LNCaP clone FGC (cell line): ENCODE measurements around the gene RMI2.

Experiments used
- DNase-seq: peaks from one replicate; pipeline ENCODE4 v3.0.0-alpha.2; 2011; ENCODE audit warnings: low read depth
- H3K4me3 ChIP-seq: 2 replicates; pipeline ENCODE4 v1.5.1; 2011; ENCODE audit warnings: mild to moderate bottlenecking, low read depth, low read length, control low read depth
- TF ChIP-seq, protein P1 (sequence below): IDR thresholded peaks from 2 replicates; pipeline ENCODE4 v1.5.1; 2012; ENCODE audit warnings: mild to moderate bottlenecking; ENCODE audit not compliant: control insufficient read depth, insufficient read depth; ENCODE audit errors: extremely low read depth

The RMI2 gene

DNA sequence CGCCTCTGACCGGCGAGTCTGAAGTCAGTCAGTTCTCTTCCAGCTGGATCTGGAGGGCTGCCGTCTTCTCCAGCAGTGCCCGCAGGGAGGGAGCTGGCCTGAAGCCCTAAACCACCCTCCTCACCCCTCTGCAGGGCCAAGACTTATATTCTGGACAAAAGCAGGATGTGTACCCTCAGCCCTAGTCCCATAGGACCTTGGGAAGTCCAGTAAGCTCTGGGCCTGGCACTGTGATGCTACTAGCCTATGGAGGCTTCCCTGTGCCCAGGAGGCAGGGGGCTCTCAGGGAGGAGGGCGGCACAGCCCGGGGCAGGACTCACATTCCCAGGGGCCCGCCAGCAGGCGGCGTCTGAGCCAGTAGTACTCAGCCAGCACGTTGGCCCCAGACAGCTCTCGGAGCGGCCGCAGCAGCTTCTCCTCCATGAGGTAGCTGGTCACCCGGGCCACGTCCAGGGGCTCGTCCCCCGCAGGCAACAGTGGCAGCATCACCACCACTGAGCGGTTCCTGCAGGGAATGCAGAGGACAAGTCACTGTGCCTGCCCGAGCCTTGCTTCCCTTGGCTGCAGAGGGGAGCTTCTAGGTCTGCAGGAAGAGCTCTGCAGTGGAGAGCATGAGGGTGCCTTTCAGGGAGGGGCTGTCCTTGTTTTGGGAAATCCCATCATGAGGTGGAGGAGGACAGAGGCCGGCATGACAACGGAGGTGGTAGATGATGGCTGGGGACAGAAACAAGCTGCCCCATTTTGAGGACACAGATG is 41.7 kb downstream of the RMI2 start:
- no peak for DNase-seq
- TF ChIP-seq, protein P1, sequence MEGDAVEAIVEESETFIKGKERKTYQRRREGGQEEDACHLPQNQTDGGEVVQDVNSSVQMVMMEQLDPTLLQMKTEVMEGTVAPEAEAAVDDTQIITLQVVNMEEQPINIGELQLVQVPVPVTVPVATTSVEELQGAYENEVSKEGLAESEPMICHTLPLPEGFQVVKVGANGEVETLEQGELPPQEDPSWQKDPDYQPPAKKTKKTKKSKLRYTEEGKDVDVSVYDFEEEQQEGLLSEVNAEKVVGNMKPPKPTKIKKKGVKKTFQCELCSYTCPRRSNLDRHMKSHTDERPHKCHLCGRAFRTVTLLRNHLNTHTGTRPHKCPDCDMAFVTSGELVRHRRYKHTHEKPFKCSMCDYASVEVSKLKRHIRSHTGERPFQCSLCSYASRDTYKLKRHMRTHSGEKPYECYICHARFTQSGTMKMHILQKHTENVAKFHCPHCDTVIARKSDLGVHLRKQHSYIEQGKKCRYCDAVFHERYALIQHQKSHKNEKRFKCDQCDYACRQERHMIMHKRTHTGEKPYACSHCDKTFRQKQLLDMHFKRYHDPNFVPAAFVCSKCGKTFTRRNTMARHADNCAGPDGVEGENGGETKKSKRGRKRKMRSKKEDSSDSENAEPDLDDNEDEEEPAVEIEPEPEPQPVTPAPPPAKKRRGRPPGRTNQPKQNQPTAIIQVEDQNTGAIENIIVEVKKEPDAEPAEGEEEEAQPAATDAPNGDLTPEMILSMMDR, result peak; percentile 19; the same call in 1 of the 2 replicates
- no peak overlapping the region for H3K4me3 ChIP-seq

DNA sequence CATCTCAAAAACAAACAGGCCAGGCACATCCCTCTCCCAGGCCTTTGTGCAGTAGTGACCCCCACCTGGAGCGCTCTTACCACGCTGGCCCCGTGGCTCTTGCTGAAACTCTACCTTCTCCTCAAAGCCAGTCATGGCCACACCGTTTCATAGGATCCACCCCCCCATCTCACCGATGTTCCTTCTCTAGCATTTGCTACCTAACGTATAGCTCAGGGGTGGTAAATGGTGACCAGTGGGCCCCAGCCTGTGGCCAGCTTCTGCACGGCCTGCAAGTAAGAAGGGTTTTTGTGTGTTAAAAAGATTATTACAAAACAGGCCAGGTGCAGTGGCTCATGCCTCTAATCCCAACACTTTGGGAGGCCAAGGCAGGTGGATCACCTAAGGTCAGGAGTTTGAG is 43.8 kb downstream of the RMI2 start:
- no peak for DNase-seq
- H3K4me3 ChIP-seq, result no peak overlapping the region
- TF ChIP-seq, protein P1, result no peak

DNA sequence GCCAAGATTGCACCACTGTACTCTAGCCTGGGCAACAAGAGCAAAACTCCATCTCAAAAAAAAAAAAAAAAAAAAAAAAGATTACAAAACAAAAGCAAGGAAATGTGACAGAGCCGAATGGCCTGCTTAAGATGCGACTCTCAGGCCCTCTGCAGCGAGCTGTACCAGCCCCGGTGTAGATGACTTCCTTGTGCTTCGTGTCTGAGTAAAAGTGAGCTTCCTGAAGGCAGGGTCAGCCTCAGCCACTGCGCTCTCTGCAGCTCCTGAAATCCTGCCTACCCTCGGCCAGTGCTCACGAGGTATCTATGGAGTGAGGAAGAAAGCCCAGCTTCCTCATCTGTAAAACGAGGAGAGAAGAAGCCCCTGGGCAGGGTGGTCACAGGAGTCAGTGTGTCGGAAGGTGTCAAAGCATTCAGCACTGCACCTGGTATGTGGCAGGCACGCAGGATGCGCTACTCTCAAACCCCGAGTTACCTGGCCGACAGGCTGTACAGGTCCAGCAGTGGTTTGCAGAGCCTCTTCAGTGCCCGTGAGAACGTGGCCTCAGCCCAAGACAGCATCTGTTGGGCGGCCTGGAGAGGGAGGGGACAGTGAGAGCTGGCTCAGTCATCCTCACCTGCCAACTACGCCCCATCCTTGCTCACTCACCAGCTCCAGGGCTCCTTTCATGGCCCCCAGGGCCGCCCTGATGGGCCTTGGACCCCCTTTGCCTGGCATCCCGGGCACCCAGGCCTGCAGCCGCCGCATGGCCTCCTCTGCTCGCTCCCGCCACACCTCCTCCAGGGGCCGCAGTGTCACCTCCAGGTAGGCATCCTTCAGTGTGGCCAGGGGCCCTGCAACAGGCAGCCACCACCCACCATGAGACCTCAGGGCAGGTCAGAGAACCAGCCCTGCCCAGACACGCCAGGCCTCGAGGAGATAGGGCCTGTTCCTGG is 44.6 kb downstream of the RMI2 start:
- TF ChIP-seq, protein P1, result no peak
- DNase-seq, result no peak
- no peak overlapping the region for H3K4me3 ChIP-seq

DNA sequence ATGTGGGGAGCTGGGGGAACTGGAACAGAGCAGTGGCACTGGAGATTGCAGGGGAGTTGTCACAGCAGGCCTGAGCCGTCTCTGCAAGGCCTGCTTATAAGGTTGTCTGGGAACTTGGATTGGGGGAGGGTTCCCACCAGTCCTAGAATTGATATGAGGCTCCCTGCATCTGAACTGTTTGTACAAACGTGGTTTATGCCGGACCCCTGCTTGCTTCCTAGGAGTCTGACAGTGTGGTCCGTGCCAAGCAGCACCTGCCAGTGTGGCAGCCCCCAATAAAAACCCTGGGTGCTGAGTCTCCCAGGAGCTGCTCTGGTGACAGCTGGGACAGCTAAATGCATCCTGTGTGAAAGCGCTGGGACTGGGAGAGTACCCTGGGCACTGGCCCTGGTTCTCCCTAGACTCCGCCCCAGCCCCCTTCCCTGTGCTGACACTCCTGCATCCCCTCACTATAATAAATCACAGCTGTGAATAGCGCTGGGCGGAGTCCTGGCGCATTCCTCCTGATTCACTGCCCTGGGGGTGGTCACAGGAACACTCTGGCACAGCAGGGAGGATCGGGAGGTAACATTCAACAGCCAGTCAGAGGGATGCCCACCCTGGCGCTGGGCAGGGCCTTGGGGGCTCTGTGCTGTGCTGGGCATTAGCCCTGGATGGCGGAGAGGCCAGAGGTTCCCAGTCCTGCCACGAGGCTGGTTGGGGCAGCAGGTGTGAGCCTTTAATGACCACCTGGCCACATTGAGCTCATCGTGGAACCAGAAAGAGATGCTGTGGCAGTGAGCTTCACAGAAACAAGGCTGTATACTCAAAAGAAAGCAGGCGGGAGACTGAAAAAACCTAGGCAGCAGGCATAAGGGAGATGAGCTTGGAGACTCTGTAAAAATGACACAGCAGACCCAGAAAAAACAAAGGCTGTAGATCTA is 45.6 kb downstream of the RMI2 start:
- DNase-seq, result no peak

DNA sequence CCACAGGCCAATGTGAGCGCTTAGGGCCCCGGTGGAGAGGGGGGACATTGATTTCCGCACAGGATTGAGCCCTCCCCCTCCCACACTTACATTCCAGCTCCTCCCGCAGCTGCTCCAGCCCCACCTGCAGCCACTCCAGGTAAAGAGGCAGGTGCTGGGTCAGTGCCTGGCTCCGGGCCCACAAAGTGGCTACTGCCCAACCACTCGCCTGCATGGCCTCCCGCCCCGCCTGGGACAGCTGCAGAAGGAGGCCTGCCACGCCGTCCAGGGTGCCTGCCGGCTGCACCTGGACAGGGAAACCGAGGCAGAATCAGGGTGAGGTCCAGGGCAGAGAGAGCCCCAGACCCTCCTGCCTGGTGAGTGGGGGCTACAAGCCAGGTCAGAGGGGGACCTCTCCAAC is 46.3 kb downstream of the RMI2 start:
- DNase-seq, result no peak
- no peak overlapping the region for H3K4me3 ChIP-seq
- TF ChIP-seq, protein P1, result no peak

More for the DNA sequence above, 45.6 kb downstream of the RMI2 start:
- TF ChIP-seq, protein P1, result no peak
- H3K4me3 ChIP-seq, result no peak overlapping the region

DNA sequence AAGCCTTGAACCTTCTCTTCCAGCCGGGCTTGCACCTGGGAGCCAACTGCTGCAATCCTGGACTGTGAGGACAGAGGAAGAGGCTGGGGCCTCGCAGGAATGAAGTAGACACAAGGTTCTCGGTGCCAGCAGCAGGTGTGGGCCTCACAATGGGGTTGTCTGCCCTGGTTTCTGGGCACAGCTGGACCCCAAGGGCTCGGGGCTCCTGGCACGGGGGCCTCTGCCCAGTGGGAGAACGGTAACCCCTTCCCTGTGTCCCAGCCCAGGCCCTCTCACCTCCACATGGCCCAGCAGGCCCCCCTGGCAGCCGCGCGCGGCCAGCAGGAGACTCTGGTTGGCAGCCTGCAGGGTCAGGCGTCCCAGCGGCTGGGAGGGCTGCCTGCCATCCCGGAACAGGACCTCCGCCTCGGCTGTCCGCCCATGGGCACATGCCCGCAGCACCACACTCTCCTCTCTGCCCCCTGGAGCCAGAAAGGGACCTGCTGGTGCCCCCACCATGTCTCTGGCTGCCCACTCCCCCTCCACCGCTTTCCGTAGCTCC is 46.9 kb downstream of the RMI2 start:
- TF ChIP-seq, protein P1, result no peak
- no peak for DNase-seq
- H3K4me3 ChIP-seq, result no peak overlapping the region
